ENCODE results near the gene CPAMD8.
A peak's percentile ranks its signal among the peaks of the same experiment; 100 is the strongest.

DNA sequence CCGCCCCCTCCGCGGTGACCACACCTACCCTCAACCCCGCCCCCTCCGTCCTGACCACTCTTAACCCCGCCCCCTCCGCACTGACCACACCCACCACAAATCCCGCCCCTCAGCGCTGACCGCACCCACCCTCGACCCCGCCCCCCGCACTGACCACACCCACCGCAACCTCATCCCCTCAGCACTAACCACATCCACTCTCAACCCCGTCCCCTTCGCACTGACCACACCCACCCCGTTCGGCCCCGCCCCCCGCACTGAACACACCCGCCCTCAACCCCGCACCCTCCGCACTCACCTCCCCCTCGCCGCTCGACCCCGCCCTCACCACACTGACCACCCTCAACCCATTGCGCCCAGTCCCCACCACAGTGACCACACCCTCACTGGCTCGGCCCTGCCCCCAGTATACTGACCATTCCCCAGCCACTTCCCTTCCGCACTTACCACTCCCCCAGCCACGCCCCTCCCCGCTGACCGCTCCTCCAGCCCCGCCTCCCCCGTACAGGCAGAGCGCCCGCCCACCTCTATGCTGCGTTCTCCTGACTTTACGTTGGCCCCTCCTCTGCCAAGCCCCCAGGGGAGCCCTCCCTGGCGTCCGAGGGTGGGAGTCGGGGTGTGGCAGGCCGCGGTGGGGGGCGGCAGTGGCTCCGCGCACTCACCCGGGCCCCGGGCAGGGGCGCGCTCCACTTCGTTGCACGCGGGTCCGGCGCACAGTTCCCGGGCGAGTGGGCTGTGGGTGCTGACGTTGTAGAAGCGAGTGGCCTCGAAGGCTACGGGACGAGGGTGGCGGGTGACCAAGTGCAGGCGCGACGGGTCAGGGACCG is 129.4 kb downstream of the CPAMD8 start:
- TF ChIP-seq, protein P1, sequence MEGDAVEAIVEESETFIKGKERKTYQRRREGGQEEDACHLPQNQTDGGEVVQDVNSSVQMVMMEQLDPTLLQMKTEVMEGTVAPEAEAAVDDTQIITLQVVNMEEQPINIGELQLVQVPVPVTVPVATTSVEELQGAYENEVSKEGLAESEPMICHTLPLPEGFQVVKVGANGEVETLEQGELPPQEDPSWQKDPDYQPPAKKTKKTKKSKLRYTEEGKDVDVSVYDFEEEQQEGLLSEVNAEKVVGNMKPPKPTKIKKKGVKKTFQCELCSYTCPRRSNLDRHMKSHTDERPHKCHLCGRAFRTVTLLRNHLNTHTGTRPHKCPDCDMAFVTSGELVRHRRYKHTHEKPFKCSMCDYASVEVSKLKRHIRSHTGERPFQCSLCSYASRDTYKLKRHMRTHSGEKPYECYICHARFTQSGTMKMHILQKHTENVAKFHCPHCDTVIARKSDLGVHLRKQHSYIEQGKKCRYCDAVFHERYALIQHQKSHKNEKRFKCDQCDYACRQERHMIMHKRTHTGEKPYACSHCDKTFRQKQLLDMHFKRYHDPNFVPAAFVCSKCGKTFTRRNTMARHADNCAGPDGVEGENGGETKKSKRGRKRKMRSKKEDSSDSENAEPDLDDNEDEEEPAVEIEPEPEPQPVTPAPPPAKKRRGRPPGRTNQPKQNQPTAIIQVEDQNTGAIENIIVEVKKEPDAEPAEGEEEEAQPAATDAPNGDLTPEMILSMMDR (IDR thresholded peaks at IDR 0.05): no peak
- TF ChIP-seq POLR2A (IDR thresholded peaks at IDR 0.05): peak in 2 of 4 donors; percentile 40 to 47
